Vagina (tissue), 2 donors: ENCODE results near the gene NLRP7. TPM values are rescaled to one million over a fixed set of nuclear protein-coding genes. Genes with fewer than 3 reads are reported as not detected.
"Not testable (repeated sequence)": the region's sequence is repeated elsewhere in the genome, so short reads cannot be mapped to it uniquely, and the experiment has no call there.

Experiments used
- DNase-seq, 2 donors: peaks; one replicate each; pipeline ENCODE4 v3.0.0-alpha.2; 2017; ENCODE audit errors: extremely low spot score in 2 of 2
- H3K27ac ChIP-seq: fragments of 200-600 bp; sonication (generic); one replicate; pipeline ENCODE4 v1.5.1; 2019
- H3K27me3 ChIP-seq: fragments of 200-600 bp; sonication (generic); one replicate; pipeline ENCODE4 v1.5.1; 2019
- H3K36me3 ChIP-seq, 2 donors: fragments of 200-600 bp; sonication (generic); one replicate each; pipeline ENCODE4 v1.5.1; 2017 to 2019
- H3K4me1 ChIP-seq: fragments of 200-600 bp; sonication (generic); one replicate; pipeline ENCODE4 v1.5.1; 2019
- H3K4me3 ChIP-seq, 2 donors: fragments of 200-600 bp; sonication (generic); 1 replicate in 1 of 2; 2 replicates in 1 of 2; pipeline ENCODE4 v1.5.1; 2016 to 2019
- H3K9me3 ChIP-seq: fragments of 200-600 bp; sonication (generic); one replicate; pipeline ENCODE4 v1.5.1; 2019
- POLR2A ChIP-seq, 2 donors: fragments of 450-650 bp; IDR thresholded peaks; one replicate each; pipeline ENCODE4 v1.6.1; 2017; ENCODE audit warnings: antibody characterized with exemption in 2 of 2, mild to moderate bottlenecking in 2 of 2, moderate library complexity in 2 of 2
- POLR2AphosphoS5 ChIP-seq, 2 donors: sonication (generic); formaldehyde crosslinking; IDR thresholded peaks; one replicate each; pipeline ENCODE4 v1.9.0; 2017; ENCODE audit warnings: antibody characterized with exemption in 2 of 2, mild to moderate bottlenecking in 2 of 2, low read depth in 1 of 2; ENCODE audit not compliant: insufficient read depth in 1 of 2
- intact Hi-C: fragments of 100-400 bp; cut with DNase I; formaldehyde crosslinking; loops from one replicate; pipeline ENCODE4 v1.15.1; 2023
- total RNA-seq: library from RNA; depleted of rRNA; stranded (reverse); fragments of >200 nt; gene quantifications from one replicate; pipeline ENCODE4 v1.2.3, GENCODE V29; 2016
- TF ChIP-seq, protein P1 (sequence below), 3 experiments: fragments of 450-650 bp in 2 of 3; fragments of 200-600 bp in 1 of 3; sonication (generic) in 1 of 3; IDR thresholded peaks; one replicate each; pipeline ENCODE4 v1.5.1; 2017 to 2019; ENCODE audit warnings: antibody characterized with exemption in 3 of 3, mild to moderate bottlenecking in 2 of 3, moderate library complexity in 2 of 3

Gene NLRP7
- total RNA-seq, 1 donor from 2014 or later: not detected

GRCh38 chr19:54906819-54907218, 40.5 kb downstream of the NLRP7 start:
- intact Hi-C loops: no loop called here
- Histone ChIP-seq H3K36me3 (no peaks in the 10 kb centered on the region), H3K27ac (no peak overlapping the region), H3K4me1 (no peaks in the 10 kb centered on the region), H3K4me3 (no peak overlapping the region), H3K9me3 (no peaks in the 10 kb centered on the region), H3K27me3 (no peaks in the 10 kb centered on the region)
- TF ChIP-seq POLR2AphosphoS5 (IDR thresholded peaks at IDR 0.05; ENCODE audit: insufficient read depth in 1 of 2, low read depth in 1 of 2) (no peak), POLR2A (IDR thresholded peaks at IDR 0.05) (no peak)
- TF ChIP-seq, protein P1, sequence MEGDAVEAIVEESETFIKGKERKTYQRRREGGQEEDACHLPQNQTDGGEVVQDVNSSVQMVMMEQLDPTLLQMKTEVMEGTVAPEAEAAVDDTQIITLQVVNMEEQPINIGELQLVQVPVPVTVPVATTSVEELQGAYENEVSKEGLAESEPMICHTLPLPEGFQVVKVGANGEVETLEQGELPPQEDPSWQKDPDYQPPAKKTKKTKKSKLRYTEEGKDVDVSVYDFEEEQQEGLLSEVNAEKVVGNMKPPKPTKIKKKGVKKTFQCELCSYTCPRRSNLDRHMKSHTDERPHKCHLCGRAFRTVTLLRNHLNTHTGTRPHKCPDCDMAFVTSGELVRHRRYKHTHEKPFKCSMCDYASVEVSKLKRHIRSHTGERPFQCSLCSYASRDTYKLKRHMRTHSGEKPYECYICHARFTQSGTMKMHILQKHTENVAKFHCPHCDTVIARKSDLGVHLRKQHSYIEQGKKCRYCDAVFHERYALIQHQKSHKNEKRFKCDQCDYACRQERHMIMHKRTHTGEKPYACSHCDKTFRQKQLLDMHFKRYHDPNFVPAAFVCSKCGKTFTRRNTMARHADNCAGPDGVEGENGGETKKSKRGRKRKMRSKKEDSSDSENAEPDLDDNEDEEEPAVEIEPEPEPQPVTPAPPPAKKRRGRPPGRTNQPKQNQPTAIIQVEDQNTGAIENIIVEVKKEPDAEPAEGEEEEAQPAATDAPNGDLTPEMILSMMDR (IDR thresholded peaks at IDR 0.05): no peak
- no peak for DNase-seq

- Histone ChIP-seq H3K27me3 (no peaks in the 10 kb centered on the region), H3K36me3 (no peaks in the 10 kb centered on the region), H3K4me3 (no peak within 1 kb of the TSS), H3K27ac (no peak within 1 kb of the TSS), H3K9me3 (no peaks in the 10 kb centered on the region), H3K4me1 (no peaks in the 10 kb centered on the region)
- intact Hi-C loops: no loop called here
- no peak for TF ChIP-seq POLR2A (IDR thresholded peaks at IDR 0.05)
- no peak for TF ChIP-seq POLR2AphosphoS5 (IDR thresholded peaks at IDR 0.05; ENCODE audit: insufficient read depth in 1 of 2, low read depth in 1 of 2)
- TF ChIP-seq, protein P1 (IDR thresholded peaks at IDR 0.05): no peak
- no peak for DNase-seq
These were observed 41.4 kb downstream of the NLRP7 start, which contains the start of gene NCR1 for GRCh38 chr19:54905803-54906511. NCR1 (plus strand) TSS chr19:54906148; CDS start chr19:54906188, 40 bp downstream.

DNA sequence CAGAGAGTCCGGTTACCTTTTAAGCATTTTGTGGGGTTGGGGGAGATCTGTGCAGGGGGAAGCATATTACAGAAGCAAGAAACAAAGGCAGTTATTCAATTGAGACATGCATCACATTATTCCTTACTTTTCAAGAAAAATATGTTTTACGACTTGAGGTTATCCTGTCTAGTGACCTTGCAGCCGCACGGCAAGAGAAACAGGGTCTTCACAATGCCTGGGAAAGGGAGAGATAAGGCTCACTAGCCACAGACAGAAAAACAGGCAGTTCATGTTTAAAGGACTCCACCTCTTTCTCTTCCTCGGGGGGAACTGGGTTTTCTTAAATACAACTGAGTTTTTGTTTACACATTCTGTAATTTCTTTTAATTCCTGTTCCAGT, 41.9 kb downstream of the NLRP7 start:
- intact Hi-C loops: no loop called here
- Histone ChIP-seq H3K9me3 (no peaks in the 10 kb centered on the region), H3K4me1 (no peaks in the 10 kb centered on the region), H3K27me3 (no peaks in the 10 kb centered on the region), H3K4me3 (no peak overlapping the region), H3K36me3 (no peaks in the 10 kb centered on the region), H3K27ac (no peak overlapping the region)
- TF ChIP-seq POLR2AphosphoS5 (IDR thresholded peaks at IDR 0.05; ENCODE audit: insufficient read depth in 1 of 2, low read depth in 1 of 2): no peak
- TF ChIP-seq POLR2A (IDR thresholded peaks at IDR 0.05): no peak
- TF ChIP-seq, protein P1 (IDR thresholded peaks at IDR 0.05): no peak
- no peak for DNase-seq

DNA sequence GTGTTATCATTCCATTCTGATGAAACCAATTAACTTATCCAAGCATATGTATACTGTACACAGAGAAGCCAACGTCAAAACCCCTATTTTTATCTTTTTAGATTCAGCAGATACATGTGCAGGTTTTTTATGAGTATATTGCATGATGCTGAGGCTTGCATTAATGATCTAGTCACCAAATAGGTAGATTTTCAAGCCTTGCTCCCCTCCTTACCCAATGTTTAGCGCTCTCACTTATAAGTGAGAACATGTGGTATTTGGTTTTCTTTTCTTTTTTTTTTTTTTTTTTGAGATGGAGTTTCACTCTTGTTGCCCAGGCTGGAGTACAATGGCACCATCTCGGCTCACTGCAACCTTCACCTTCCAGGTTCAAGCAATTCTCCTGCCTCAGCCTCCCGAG, 43.1 kb downstream of the NLRP7 start:
- H3K27ac ChIP-seq, H3K9me3 ChIP-seq, H3K4me1 ChIP-seq, DNase-seq, H3K27me3 ChIP-seq, intact Hi-C loops, H3K36me3 ChIP-seq, H3K4me3 ChIP-seq: not testable (repeated sequence)

GRCh38 chr19:54903303-54903702, 44.0 kb downstream of the NLRP7 start:
- Histone ChIP-seq H3K27me3 (no peaks in the 10 kb centered on the region), H3K4me1 (no peaks in the 10 kb centered on the region), H3K36me3 (no peaks in the 10 kb centered on the region), H3K9me3 (no peaks in the 10 kb centered on the region), H3K27ac (no peak overlapping the region), H3K4me3 (no peak overlapping the region)
- no peak for DNase-seq
- TF ChIP-seq POLR2A (IDR thresholded peaks at IDR 0.05): no peak
- TF ChIP-seq, protein P1 (IDR thresholded peaks at IDR 0.05): no peak
- TF ChIP-seq POLR2AphosphoS5 (IDR thresholded peaks at IDR 0.05; ENCODE audit: insufficient read depth in 1 of 2, low read depth in 1 of 2): no peak
- intact Hi-C loops: no loop called here
